Activated T-cell treated with anti-CD3 and anti-CD28 coated beads for 48 hours (primary cell): Measurements from ENCODE around the gene TMEM250.

Source experiments
- DNase-seq: peaks from one replicate; pipeline ENCODE4 v3.0.0-alpha.2; 2020; ENCODE audit warnings: low read depth

The TMEM250 gene

DNA sequence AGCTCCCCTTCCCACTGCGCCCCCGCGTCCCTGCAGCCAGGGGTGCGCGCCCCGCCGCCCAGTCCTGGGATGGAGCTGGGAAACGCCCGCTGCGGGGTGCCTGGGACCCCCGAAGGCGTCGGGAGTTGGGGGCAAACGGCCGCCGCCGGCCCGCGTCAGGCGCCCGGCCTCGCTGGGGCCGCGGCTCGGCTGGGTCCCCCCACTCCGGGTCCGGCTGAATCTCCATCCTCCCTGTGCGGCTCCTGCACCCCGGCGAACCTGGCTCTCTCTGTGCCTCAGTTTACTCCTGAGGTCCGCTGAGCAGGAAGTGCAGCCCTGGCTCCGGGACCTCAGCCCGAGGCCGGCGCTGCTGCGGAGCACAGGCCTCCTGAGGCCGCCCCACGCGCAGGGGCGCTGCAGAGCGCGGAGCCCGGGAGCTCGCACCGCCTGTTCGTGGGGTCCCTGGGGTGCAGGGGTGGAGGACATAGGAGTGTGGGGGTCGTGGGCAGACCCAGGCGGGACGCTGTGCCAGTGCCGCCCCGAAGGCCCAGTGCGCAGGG is 13.9 kb upstream of the TMEM250 start:
- DNase-seq: no peak

DNA sequence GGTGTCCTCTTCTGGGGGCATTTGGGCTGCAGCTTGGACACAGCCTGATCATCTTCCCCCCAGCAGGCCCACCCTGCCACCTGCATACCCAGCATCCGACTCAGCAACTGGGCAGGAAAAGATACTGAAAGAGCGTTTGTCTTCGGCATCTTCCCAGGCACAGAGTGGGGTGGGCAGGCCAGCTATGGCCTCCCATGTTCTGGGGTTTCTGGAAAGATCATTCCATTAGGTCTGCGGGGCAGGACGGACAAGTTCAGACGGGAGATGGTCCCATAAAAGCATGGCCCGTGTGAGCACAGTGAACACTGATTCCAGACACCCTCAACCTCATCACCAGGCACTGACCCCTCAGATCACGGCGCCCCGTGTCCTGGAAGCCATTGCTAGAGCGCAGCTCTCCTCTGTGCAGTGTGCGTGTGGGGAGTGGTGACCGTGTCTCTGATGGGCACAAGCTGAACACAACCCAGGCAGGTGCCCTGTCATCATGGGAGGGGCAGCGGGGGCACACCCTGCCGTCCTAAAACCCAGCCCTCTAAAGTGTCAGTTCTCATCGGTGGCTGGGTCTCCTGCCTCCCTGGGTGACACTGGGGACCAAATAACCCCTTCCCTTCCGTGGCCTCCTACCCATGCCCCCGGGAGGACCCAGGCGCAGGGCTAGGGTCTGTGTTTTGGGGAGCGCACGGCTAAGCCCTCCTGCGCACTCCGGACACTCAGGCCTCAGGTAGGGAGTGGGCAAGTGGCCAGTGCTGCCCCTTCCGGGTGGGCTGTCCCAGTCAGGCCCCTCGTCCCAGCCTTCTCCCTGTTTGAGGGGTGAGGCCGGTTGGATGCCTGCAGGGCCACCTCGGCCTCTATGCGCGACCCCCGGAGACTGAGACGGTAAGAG is 13.2 kb upstream of the TMEM250 start:
- DNase-seq: no peak

GRCh38 chr9:136129176-136129575 is 10.5 kb upstream of the TMEM250 start:
- DNase-seq: no peak

- DNase-seq: no peak
Measured at GRCh38 chr9:136128436-136128835, 9.8 kb upstream of the TMEM250 start.

GRCh38 chr9:136127313-136127712 is 8.6 kb upstream of the TMEM250 start:
- DNase-seq: no peak

GRCh38 chr9:136124976-136125692 is 6.5 kb upstream of the TMEM250 start:
- no peak for DNase-seq

GRCh38 chr9:136122425-136123383 is 4.0 kb upstream of the TMEM250 start:
- DNase-seq: peak; percentile 71

- no peak for DNase-seq
Measured at GRCh38 chr9:136121801-136122200, 3.1 kb upstream of the TMEM250 start.

- DNase-seq: no peak
Measured at GRCh38 chr9:136120438-136120844, 1.8 kb upstream of the TMEM250 start.

DNA sequence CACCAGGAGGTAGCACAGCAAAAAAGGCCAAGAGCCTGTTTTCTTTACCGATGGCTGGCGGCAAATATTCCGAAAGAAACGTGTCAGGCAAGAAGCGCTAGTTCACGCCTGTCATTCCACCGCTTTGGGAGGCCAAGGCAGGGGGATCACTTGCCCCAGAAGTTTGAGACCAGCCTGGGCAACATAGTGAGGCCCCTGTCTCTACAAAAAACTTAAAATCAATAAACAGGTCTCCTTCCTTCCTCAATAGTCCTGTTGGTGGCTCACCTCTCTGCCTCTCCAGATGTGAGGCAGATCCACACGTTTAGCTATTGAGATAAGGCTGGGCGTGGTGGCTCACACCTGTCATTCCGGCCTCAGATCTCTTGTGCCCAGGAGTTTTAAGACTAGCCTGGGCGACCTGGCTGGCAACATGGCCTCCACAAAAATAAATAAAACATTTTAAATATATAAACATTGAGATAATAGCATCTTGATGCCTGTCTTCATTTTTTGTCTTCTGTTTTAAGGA is 1.3 kb upstream of the TMEM250 start:
- DNase-seq: no peak

GRCh38 chr9:136119061-136119882 is 597 bp upstream of the TMEM250 start:
- DNase-seq: no peak

- no peak for DNase-seq
Measured at GRCh38 chr9:136117916-136118319, 757 bp downstream of the TMEM250 start.

DNA sequence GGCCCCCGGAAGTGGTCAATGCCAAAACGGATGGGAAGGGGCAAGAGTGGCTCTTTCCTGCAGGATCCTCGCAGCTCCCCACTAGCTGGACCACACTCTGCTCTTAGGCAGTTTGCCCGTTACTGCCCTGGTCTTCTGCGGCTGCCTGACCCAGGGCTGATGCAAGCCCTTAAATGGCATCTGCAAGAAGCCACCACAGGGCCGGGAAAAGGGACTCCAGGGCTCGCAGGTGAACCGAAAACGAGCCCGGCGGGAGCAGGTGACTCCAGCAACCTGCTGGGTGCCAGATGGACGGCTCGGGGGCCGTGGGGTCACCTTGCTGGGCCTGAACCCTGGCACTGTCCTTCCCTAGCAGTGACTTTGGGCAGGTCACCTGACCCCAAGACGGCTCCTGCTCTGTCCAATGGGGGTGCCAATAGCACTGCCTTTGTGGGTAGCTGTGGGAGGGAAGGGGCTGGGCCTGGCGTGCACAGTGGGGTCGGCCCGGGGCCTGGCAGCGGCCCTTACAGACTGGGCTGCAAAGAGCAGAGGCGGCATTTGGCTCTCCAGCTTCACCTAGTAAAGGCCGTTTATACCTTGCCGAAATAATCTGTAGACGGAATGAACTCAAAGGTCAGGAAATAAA is 1.3 kb downstream of the TMEM250 start:
- no peak for DNase-seq

DNA sequence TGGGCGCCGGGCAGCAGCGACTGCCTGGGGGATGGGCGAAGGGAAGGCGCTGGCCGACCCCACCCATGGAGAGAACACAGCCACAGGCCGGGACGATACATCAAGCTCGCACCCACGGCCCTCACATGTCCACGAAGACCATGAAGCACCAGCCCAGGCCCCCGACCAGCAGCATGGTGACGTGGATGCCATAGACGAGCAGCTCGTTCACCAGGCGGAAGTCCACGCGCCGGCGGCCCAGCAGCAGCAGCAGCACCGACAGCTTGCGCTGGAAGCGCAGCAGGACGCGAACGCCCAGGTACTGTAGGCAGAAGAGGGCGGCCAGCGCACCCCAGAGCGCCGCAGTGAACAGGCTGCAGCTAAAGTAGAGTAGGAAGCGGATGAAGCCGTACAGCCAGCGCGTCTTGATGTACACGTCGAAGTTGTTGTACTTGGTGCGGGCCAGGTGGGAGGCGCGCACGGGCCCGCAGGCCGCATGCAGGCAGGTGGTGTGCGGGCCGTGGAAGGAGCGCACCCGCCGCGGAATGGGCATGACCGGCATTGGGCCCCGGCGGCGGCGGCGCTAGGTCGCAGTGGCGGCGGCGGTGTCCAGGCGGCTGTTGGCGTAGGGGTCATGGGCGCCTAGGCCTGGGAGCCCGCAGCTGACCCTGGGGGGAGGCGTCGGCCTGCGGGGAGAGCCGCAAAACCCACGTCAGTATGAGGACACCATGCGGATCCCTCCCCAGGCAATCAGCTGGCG is 2.1 kb downstream of the TMEM250 start:
- DNase-seq: no peak

GRCh38 chr9:136115641-136116359 is 2.9 kb downstream of the TMEM250 start:
- no peak for DNase-seq

GRCh38 chr9:136115206-136115605 is 3.5 kb downstream of the TMEM250 start:
- no peak for DNase-seq

DNA sequence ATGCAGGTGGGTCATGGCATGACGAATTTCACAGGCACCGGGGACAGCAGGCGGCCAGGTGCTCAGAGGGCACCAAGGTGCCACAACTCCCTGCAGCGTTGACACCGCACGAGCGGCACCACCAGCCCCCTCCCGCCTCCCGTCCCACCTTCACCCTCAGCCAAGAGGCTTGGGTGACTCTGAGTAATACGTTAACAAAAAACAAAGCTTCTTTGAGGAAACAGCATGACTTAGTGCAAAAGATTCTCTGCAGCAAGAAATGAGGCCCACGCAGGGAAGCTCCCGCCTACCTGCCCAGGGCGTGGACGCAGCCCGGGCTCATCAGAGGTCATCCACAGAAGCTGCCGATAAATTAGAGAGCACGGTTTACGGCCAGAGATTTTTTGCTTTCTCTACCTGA is 4.1 kb downstream of the TMEM250 start:
- no peak for DNase-seq

GRCh38 chr9:136112541-136112940 is 6.1 kb downstream of the TMEM250 start:
- DNase-seq: no peak

GRCh38 chr9:136111910-136112309 is 6.8 kb downstream of the TMEM250 start:
- no peak for DNase-seq
